K562 (cell line): ENCODE measurements around the gene APELA. TPM values are rescaled to one million over a fixed set of nuclear protein-coding genes. Genes with fewer than 3 reads are reported as not detected.

Experiments used
- ATAC-seq: fragments of 200-7000 bp; cut with Tn5 transposase; 3 replicates; pipeline ENCODE4 v1.9.1; 2020; ENCODE audit warnings: moderate library complexity
- BruUV-seq: library from RNA; stranded (reverse); fragments of 400-500 nt; replicated peaks from 2 replicates; lab custom pipeline; 2021; lab: Mats Ljungman, UMichigan
- CTCF ChIA-PET: fragments of 300-600 bp; formaldehyde crosslinking; extraction: SDS; loops from one replicate; lab custom pipeline; 2021; ENCODE audit warnings: low intra/inter-chr PET ratio; lab: Yijun Ruan, JAX
- POLR2A ChIA-PET: fragments of 300-600, 350-650 bp; sonication (Branson Sonifier 250); formaldehyde crosslinking; extraction: SDS; loops from one replicate; lab custom pipeline; 2021; ENCODE audit warnings: antibody characterized with exemption, inconsistent platforms; lab: Yijun Ruan, JAX
- DNase-seq, 4 experiments: peaks; one replicate each; pipeline versions ENCODE4 v3.0.0 to v3.0.0-alpha.2; 2011 to 2018; ENCODE audit warnings: low spot score in 3 of 4, mixed read lengths in 3 of 4; ENCODE audit errors: extremely low read depth in 1 of 4
- FAIRE-seq: peaks from 2 replicates; lab custom pipeline; 2011; peaks lifted over from hg19 to GRCh38; lab: Jason Lieb, UNC
- H2AFZ ChIP-seq: 2 replicates; pipeline ENCODE4 v1.6.0; 2011; ENCODE audit warnings: low read depth, low read length, control low read depth, inconsistent platforms
- H3K27ac ChIP-seq: fragments of 200-600 bp; 3 replicates; pipeline ENCODE4 v1.8.0; 2011; ENCODE audit warnings: low read depth, mild to moderate bottlenecking, control low read depth, inconsistent platforms, low read length, moderate library complexity, mixed read lengths; ENCODE audit errors: extremely low read depth
- H3K27me3 ChIP-seq, 2 experiments: fragments of 300-600 bp in 1 of 2; 2 replicates in 1 of 2; 3 replicates in 1 of 2; pipeline versions ENCODE4 v1.6.0 to v1.8.0; 2011; ENCODE audit warnings: inconsistent platforms in 2 of 2, low read length in 2 of 2, mild to moderate bottlenecking in 1 of 2, mixed read lengths in 1 of 2, moderate library complexity in 1 of 2; ENCODE audit not compliant: control insufficient read depth in 2 of 2, insufficient read depth in 2 of 2
- H3K36me3 ChIP-seq: fragments of 300-600 bp; 3 replicates; pipeline ENCODE4 v1.8.0; 2011; ENCODE audit warnings: mild to moderate bottlenecking, low read length, inconsistent platforms; ENCODE audit not compliant: control insufficient read depth, insufficient read depth
- H3K4me1 ChIP-seq, 2 experiments: fragments of 200-600 bp in 1 of 2; replicated peaks in 1 of 2; 2 replicates in 1 of 2; 3 replicates in 1 of 2; pipeline versions ENCODE4 v1.5.1 to v1.8.0; 2011; ENCODE audit warnings: inconsistent platforms in 2 of 2, low read length in 2 of 2, mild to moderate bottlenecking in 1 of 2, mixed read lengths in 1 of 2, moderate library complexity in 1 of 2; ENCODE audit not compliant: control insufficient read depth in 2 of 2, insufficient read depth in 2 of 2
- H3K4me2 ChIP-seq: 2 replicates; pipeline ENCODE4 v1.6.1; 2011; ENCODE audit warnings: low read length, control low read depth, inconsistent platforms, mixed read lengths; ENCODE audit not compliant: insufficient read depth
- H3K4me3 ChIP-seq: fragments of 200-600 bp; sonication (generic), shearing (Covaris generic); 2 replicates; pipeline ENCODE4 v1.5.1; 2016; ENCODE audit warnings: control low read depth, inconsistent platforms
- H3K79me2 ChIP-seq: fragments of 200-600 bp; 3 replicates; pipeline ENCODE4 v1.8.0; 2011; ENCODE audit warnings: low read length, inconsistent platforms; ENCODE audit not compliant: control insufficient read depth, insufficient read depth
- H3K9ac ChIP-seq, 2 experiments: 2 replicates each; pipeline versions ENCODE4 v1.6.0 to v1.6.1; 2011; ENCODE audit warnings: low read depth in 2 of 2, low read length in 2 of 2, control low read depth in 1 of 2, inconsistent platforms in 1 of 2, mild to moderate bottlenecking in 1 of 2, mixed read lengths in 1 of 2; ENCODE audit not compliant: insufficient read depth in 1 of 2
- H3K9me1 ChIP-seq: one replicate; pipeline ENCODE4 v1.6.0; 2011; ENCODE audit warnings: inconsistent platforms, mild to moderate bottlenecking, low read length, moderate library complexity; ENCODE audit not compliant: control insufficient read depth, insufficient read depth
- H3K9me3 ChIP-seq: replicated peaks from 2 replicates; pipeline ENCODE4 v1.5.1; 2011; ENCODE audit warnings: low read depth, low read length, inconsistent platforms; ENCODE audit not compliant: control insufficient read depth, insufficient read depth
- H4K20me1 ChIP-seq: replicated peaks from 2 replicates; pipeline ENCODE4 v1.6.1; 2011; ENCODE audit warnings: low read length, inconsistent platforms, mixed read lengths; ENCODE audit not compliant: control insufficient read depth, insufficient read depth
- CBFA2T3 ChIP-seq: fragments of 450-650 bp; IDR thresholded peaks from 2 replicates; pipeline ENCODE4 v1.6.1; 2017
- DMBX1 ChIP-seq: fragments of 250-450 bp; sonication (Bioruptor Pico); IDR thresholded peaks from 2 replicates; pipeline ENCODE4 v1.8.0; 2022; ENCODE audit warnings: inconsistent platforms, mild to moderate bottlenecking, moderate library complexity, borderline replicate concordance
- NFXL1 ChIP-seq: fragments of 450-650 bp; formaldehyde crosslinking; IDR thresholded peaks from 2 replicates; pipeline ENCODE4 v1.4.0; 2021; ENCODE audit warnings: mild to moderate bottlenecking
- PHF21A ChIP-seq: fragments of 450-650 bp; IDR thresholded peaks from 2 replicates; pipeline ENCODE4 v1.6.1; 2017; ENCODE audit warnings: low read depth, borderline replicate concordance
- SMARCA4 ChIP-seq: fragments of 450-650 bp; IDR thresholded peaks from 2 replicates; pipeline ENCODE4 v1.6.1; 2016
- TCF7L2 ChIP-seq: fragments of 150-350 bp; IDR thresholded peaks from 2 replicates; pipeline ENCODE4 v1.6.1; 2016; ENCODE audit warnings: low read depth, mild to moderate bottlenecking, low read length, moderate library complexity
- WHSC1 ChIP-seq: IDR thresholded peaks from one replicate; pipeline ENCODE4 v1.6.1; 2012; ENCODE audit warnings: low read length, control low read depth, inconsistent platforms
- XRCC3 ChIP-seq: fragments of 450-650 bp; IDR thresholded peaks from 2 replicates; pipeline ENCODE4 v1.6.1; 2017; ENCODE audit warnings: mild to moderate bottlenecking, moderate library complexity
- ZC3H4 ChIP-seq: sonication (generic); formaldehyde crosslinking; IDR thresholded peaks from 2 replicates; pipeline ENCODE4 v1.9.0; 2021; ENCODE audit warnings: missing genetic modification reagents, borderline replicate concordance
- ZKSCAN1 ChIP-seq: fragments of 150-350 bp; IDR thresholded peaks from 2 replicates; pipeline ENCODE4 v1.6.1; 2016; ENCODE audit warnings: low read depth, low read length
- ZNF583 ChIP-seq: fragments of 250-450 bp; sonication (Bioruptor Pico); IDR thresholded peaks from 2 replicates; pipeline ENCODE4 v1.4.0; 2020
- ZNF830 ChIP-seq: fragments of 250-450 bp; sonication (Bioruptor Pico); IDR thresholded peaks from 2 replicates; pipeline ENCODE4 v1.5.0; 2021; ENCODE audit warnings: mild to moderate bottlenecking
- WGBS: fragments of 100-300 bp; shearing (Covaris generic); methylation state at CpG from one replicate; pipeline ENCODE4 v1.1.6; 2016; ENCODE audit warnings: low coverage, mixed read lengths; ENCODE audit not compliant: insufficient coverage; ENCODE audit errors: missing lambda C conversion rate; 5-methylcytosine and 5-hydroxymethylcytosine counted together
- in situ Hi-C: fragments of 300-500 bp; cut with MboI; formaldehyde crosslinking; loops from 4 replicates; pipeline ENCODE4 v1.15.0; 2018; ENCODE audit warnings: inconsistent platforms, mixed read lengths
- intact Hi-C: fragments of 100-400 bp; cut with micrococcal nuclease; formaldehyde crosslinking; loops from 2 replicates; pipeline ENCODE4 v1.14.2; 2022
- polyA plus RNA-seq, 8 experiments: library from polyadenylated mRNA; depleted of rRNA in 4 of 8; stranded (reverse) in 5 of 8; unstranded in 3 of 8; fragments of >200 nt; fragmentation: Nextera tagmentation in 2 of 8; fragmentation: Illumina TruSeq in 1 of 8; extraction: Ambion mirVana in 2 of 8; extraction: Trizol in 1 of 8; gene quantifications; 2 replicates each; pipeline versions ENCODE4 v1.2.1 to v1.2.3, GENCODE V29; 2011 to 2014; ENCODE audit warnings: inconsistent platforms in 1 of 8, missing spikeins in 1 of 8
- total RNA-seq, 7 experiments: library from RNA; depleted of rRNA in 6 of 7; stranded (reverse); fragments of >200 nt in 6 of 7; fragmentation: Illumina TruSeq in 2 of 7; extraction: Trizol in 2 of 7; gene quantifications; 2 replicates each; pipeline versions ENCODE4 v1.2.1 to v1.2.3, GENCODE V29; 2011 to 2021; ENCODE audit warnings: low replicate concordance in 1 of 7
- TF ChIP-seq, protein P1 (sequence below): fragments of 250-450 bp; sonication (Bioruptor Pico); IDR thresholded peaks from 2 replicates; pipeline ENCODE4 v1.6.1; 2021; ENCODE audit warnings: mild to moderate bottlenecking
- TF ChIP-seq, protein P2 (sequence below): fragments of 250-450 bp; sonication (Bioruptor Pico); IDR thresholded peaks from 2 replicates; pipeline ENCODE4 v1.4.0; 2020; ENCODE audit warnings: mild to moderate bottlenecking, moderate library complexity
- TF ChIP-seq, protein P3 (sequence below): sonication (generic); formaldehyde crosslinking; IDR thresholded peaks from 2 replicates; pipeline ENCODE4 v1.5.0; 2020; ENCODE audit warnings: missing genetic modification reagents
- TF ChIP-seq, protein P4 (sequence below): fragments of 200-800 bp; sonication (Bioruptor generic); IDR thresholded peaks from 2 replicates; pipeline ENCODE4 v1.6.1; 2017; ENCODE audit warnings: missing genetic modification characterization, missing compliant biosample characterization

Gene APELA
- total and polyA plus RNA-seq, 9 of the 15 experiments (the other 6 are each of a cell fraction or from before 2014, with no cell fraction given) = not detected

DNA sequence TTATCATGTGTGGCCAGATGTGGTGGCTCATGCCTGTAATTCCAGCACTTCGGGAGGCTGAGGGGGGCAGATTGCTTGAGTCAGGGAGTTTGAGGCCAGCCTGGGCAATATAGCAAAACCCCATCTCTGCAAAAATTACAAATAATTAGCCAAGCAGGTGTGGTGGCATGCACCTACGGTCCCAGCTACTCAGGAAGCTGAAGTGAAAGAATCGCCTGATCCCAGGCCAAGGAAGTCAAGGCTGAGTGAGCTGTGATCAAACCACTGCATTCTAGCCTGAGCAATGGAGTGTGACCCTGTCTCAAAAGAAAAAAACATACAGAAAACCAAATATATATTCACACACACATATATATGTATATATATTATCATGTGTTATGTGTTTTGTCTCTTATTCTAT, 15.0 kb downstream of the APELA start:
- no peak for FAIRE-seq
- intact Hi-C loops (no loop called here), in situ Hi-C loops (no loop called here)

More for the DNA sequence above, 15.0 kb downstream of the APELA start:
- WGBS = 0% methylated on average over 3 of the region's 3 CpGs
- ATAC-seq = no peak
- H3K4me2 ChIP-seq = no peak overlapping the region
- no peaks in the 10 kb centered on the region for H3K4me1 ChIP-seq
- H4K20me1 ChIP-seq = no peaks in the 10 kb centered on the region
- no peaks in the 10 kb centered on the region for H3K9me1 ChIP-seq
- no peak overlapping the region for H3K27ac ChIP-seq
- DNase-seq = no peak
- H3K36me3 ChIP-seq = no peaks in the 10 kb centered on the region
- no peak overlapping the region for H3K4me3 ChIP-seq
- POLR2A ChIA-PET = no interaction called here
- no peak overlapping the region for H3K9ac ChIP-seq
- CTCF ChIA-PET = no interaction called here
- TF ChIP-seq, protein P1, sequence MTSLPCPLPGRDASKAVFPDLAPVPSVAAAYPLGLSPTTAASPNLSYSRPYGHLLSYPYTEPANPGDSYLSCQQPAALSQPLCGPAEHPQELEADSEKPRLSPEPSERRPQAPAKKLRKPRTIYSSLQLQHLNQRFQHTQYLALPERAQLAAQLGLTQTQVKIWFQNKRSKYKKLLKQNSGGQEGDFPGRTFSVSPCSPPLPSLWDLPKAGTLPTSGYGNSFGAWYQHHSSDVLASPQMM (CRISPR knock-in tag) = no peak
- TF ChIP-seq ZNF583 (CRISPR knock-in tag) = no peak
- no peak for TF ChIP-seq ZC3H4
- no peak for TF ChIP-seq ZNF830 (CRISPR knock-in tag)
- TF ChIP-seq SMARCA4 = no peak
- no peak for TF ChIP-seq WHSC1
- TF ChIP-seq, protein P2, sequence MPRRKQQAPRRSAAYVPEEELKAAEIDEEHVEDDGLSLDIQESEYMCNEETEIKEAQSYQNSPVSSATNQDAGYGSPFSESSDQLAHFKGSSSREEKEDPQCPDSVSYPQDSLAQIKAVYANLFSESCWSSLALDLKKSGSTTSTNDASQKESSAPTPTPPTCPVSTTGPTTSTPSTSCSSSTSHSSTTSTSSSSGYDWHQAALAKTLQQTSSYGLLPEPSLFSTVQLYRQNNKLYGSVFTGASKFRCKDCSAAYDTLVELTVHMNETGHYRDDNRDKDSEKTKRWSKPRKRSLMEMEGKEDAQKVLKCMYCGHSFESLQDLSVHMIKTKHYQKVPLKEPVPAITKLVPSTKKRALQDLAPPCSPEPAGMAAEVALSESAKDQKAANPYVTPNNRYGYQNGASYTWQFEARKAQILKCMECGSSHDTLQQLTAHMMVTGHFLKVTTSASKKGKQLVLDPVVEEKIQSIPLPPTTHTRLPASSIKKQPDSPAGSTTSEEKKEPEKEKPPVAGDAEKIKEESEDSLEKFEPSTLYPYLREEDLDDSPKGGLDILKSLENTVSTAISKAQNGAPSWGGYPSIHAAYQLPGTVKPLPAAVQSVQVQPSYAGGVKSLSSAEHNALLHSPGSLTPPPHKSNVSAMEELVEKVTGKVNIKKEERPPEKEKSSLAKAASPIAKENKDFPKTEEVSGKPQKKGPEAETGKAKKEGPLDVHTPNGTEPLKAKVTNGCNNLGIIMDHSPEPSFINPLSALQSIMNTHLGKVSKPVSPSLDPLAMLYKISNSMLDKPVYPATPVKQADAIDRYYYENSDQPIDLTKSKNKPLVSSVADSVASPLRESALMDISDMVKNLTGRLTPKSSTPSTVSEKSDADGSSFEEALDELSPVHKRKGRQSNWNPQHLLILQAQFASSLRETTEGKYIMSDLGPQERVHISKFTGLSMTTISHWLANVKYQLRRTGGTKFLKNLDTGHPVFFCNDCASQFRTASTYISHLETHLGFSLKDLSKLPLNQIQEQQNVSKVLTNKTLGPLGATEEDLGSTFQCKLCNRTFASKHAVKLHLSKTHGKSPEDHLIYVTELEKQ = no peak
- TF ChIP-seq XRCC3 = no peak
- TF ChIP-seq, protein P3, sequence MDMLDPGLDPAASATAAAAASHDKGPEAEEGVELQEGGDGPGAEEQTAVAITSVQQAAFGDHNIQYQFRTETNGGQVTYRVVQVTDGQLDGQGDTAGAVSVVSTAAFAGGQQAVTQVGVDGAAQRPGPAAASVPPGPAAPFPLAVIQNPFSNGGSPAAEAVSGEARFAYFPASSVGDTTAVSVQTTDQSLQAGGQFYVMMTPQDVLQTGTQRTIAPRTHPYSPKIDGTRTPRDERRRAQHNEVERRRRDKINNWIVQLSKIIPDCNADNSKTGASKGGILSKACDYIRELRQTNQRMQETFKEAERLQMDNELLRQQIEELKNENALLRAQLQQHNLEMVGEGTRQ (CRISPR knock-in tag) = no peak
- TF ChIP-seq TCF7L2 = no peak
- no peak for TF ChIP-seq PHF21A
- no peak for TF ChIP-seq DMBX1 (CRISPR knock-in tag)
- TF ChIP-seq NFXL1 (CRISPR knock-in tag) = no peak
- no peak for TF ChIP-seq ZKSCAN1
- no peak for TF ChIP-seq CBFA2T3
- TF ChIP-seq, protein P4, sequence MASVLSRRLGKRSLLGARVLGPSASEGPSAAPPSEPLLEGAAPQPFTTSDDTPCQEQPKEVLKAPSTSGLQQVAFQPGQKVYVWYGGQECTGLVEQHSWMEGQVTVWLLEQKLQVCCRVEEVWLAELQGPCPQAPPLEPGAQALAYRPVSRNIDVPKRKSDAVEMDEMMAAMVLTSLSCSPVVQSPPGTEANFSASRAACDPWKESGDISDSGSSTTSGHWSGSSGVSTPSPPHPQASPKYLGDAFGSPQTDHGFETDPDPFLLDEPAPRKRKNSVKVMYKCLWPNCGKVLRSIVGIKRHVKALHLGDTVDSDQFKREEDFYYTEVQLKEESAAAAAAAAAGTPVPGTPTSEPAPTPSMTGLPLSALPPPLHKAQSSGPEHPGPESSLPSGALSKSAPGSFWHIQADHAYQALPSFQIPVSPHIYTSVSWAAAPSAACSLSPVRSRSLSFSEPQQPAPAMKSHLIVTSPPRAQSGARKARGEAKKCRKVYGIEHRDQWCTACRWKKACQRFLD (CRISPR knock-in tag) = no peak
- H3K27me3 ChIP-seq = no peaks in the 10 kb centered on the region
- no TSS peak for BruUV-seq
- no peak overlapping the region for H2AFZ ChIP-seq
- H3K79me2 ChIP-seq = no peaks in the 10 kb centered on the region
- H3K9me3 ChIP-seq = no peaks in the 10 kb centered on the region
